ENCODE measurements around the gene ALDH16A1.

The ALDH16A1 gene

DNA sequence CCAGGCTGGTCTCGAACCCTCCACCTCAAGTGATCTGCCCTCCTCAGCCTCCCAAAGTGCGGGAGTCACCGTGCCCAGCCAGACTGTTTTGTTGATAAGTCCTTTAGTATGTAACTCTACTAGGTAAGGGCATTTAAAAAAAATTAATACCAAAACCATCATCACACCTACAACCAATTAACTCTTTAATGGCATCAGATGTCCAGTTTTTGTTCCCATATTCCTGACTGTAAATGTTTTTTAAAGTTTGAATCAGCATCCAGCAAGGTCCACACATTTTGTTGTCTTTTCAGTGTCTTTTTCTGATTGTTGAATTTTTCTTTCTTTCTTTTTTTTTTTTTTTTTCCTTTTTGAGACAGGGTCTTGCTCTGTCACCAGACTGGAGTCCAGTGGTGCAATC is 65.0 kb downstream of the ALDH16A1 start:
- H3K27ac ChIP-seq, result peak overlapping the region in 1 of 2 donors; percentile 4
- DNase-seq (ENCODE audit: low spot score), result no peak
- TF ChIP-seq, protein P1, sequence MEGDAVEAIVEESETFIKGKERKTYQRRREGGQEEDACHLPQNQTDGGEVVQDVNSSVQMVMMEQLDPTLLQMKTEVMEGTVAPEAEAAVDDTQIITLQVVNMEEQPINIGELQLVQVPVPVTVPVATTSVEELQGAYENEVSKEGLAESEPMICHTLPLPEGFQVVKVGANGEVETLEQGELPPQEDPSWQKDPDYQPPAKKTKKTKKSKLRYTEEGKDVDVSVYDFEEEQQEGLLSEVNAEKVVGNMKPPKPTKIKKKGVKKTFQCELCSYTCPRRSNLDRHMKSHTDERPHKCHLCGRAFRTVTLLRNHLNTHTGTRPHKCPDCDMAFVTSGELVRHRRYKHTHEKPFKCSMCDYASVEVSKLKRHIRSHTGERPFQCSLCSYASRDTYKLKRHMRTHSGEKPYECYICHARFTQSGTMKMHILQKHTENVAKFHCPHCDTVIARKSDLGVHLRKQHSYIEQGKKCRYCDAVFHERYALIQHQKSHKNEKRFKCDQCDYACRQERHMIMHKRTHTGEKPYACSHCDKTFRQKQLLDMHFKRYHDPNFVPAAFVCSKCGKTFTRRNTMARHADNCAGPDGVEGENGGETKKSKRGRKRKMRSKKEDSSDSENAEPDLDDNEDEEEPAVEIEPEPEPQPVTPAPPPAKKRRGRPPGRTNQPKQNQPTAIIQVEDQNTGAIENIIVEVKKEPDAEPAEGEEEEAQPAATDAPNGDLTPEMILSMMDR (IDR thresholded peaks at IDR 0.05), result no peak
- H3K4me3 ChIP-seq, result no peak overlapping the region
